ENCODE data around the gene HBZ. TPM values are rescaled to one million over a fixed set of nuclear protein-coding genes. Genes with fewer than 3 reads are reported as not detected.

Gene HBZ
- under 1 TPM in 1 of 4 donors, not detected in 3; 0.76 TPM for total RNA-seq

- intact Hi-C loops (cut with DNase I; ENCODE audit: low total_unique reads), result no loop called here
- no peak within 1 kb of the TSS for H3K27ac ChIP-seq
- H3K27me3 ChIP-seq, result peaks cover 5 to 20% of the 10 kb centered on the region in 2 donors
- peaks cover 0 to 6% of the 10 kb centered on the region in 2 donors for H3K4me1 ChIP-seq
- no peak within 1 kb of the TSS for H3K4me3 ChIP-seq
- DNase-seq, result no peak
- no peak for TF ChIP-seq POLR2A (IDR thresholded peaks at IDR 0.05)
- TF ChIP-seq CTCF (IDR thresholded peaks at IDR 0.05), result no peak
- H3K9me3 ChIP-seq, result no peaks in the 10 kb centered on the region
- H3K36me3 ChIP-seq, result no peaks in the 10 kb centered on the region
Measured at GRCh38 chr16:152141-153128, at the start of gene HBZ. TSS of gene HBZ (plus strand) at chr16:152644. CDS start at chr16:152910, 266 bp downstream.

- no peak for DNase-seq
- Histone ChIP-seq H3K4me3 (no peak overlapping the region), H3K9me3 (no peaks in the 10 kb centered on the region), H3K36me3 (no peaks in the 10 kb centered on the region), H3K27me3 (no peaks in the 10 kb centered on the region), H3K4me1 (peaks cover 0 to 6% of the 10 kb centered on the region in 2 donors), H3K27ac (no peak overlapping the region)
- intact Hi-C loops (cut with DNase I; ENCODE audit: low total_unique reads), result no loop called here
- no peak for TF ChIP-seq POLR2A (IDR thresholded peaks at IDR 0.05)
- no peak for TF ChIP-seq CTCF (IDR thresholded peaks at IDR 0.05)
Measured at GRCh38 chr16:104355-104754, 48.1 kb upstream of the HBZ start.

GRCh38 chr16:104928-105327 lies 47.5 kb upstream of the HBZ start:
- H3K9me3 ChIP-seq, result no peaks in the 10 kb centered on the region
- H3K36me3 ChIP-seq, result no peaks in the 10 kb centered on the region
- no peak overlapping the region for H3K4me3 ChIP-seq
- no peaks in the 10 kb centered on the region for H3K27me3 ChIP-seq
- H3K4me1 ChIP-seq, result peaks cover 0 to 6% of the 10 kb centered on the region in 2 donors
- DNase-seq, result no peak
- TF ChIP-seq POLR2A (IDR thresholded peaks at IDR 0.05) (no peak), CTCF (IDR thresholded peaks at IDR 0.05) (no peak)
- H3K27ac ChIP-seq, result no peak overlapping the region
- intact Hi-C loops (cut with DNase I; ENCODE audit: low total_unique reads), result no loop called here

- Histone ChIP-seq H3K27me3 (no peaks in the 10 kb centered on the region), H3K4me3 (no peak overlapping the region), H3K27ac (no peak overlapping the region), H3K4me1 (peaks cover 0 to 6% of the 10 kb centered on the region in 2 donors), H3K9me3 (no peaks in the 10 kb centered on the region), H3K36me3 (no peaks in the 10 kb centered on the region)
- no peak for DNase-seq
- no peak for TF ChIP-seq CTCF (IDR thresholded peaks at IDR 0.05)
- intact Hi-C loops (cut with DNase I; ENCODE audit: low total_unique reads), result no loop called here
Measured at GRCh38 chr16:105521-105920, 46.9 kb upstream of the HBZ start.

GRCh38 chr16:106623-107324 lies 45.7 kb upstream of the HBZ start:
- DNase-seq, result peak in 1 of 2 donors; percentile 65
- no peak overlapping the region for H3K27ac ChIP-seq
- intact Hi-C loops (cut with DNase I; ENCODE audit: low total_unique reads), result no loop called here
- H3K9me3 ChIP-seq, result no peaks in the 10 kb centered on the region
- no peaks in the 10 kb centered on the region for H3K36me3 ChIP-seq
- no peaks in the 10 kb centered on the region for H3K4me1 ChIP-seq
- no peak overlapping the region for H3K4me3 ChIP-seq
- TF ChIP-seq POLR2A (IDR thresholded peaks at IDR 0.05) (no peak), CTCF (IDR thresholded peaks at IDR 0.05) (peak; percentile 73 to 85 (median 80))
- no peaks in the 10 kb centered on the region for H3K27me3 ChIP-seq

Data from uterus (tissue), 4 donors.